H1 (cell line): Measurements from ENCODE around the gene CTNND2. TPM values are rescaled to one million over a fixed set of nuclear protein-coding genes. Genes with fewer than 3 reads are reported as not detected.

Experiments
- CTCF ChIA-PET: fragments of 300-600 bp; sonication (Branson Sonifier 250); formaldehyde crosslinking; loops from one replicate; lab custom pipeline; 2021; ENCODE audit not compliant: partially characterized antibody; lab: Charles Lee
- POLR2A ChIA-PET: fragments of 300-600 bp; sonication (Branson Sonifier 250); formaldehyde crosslinking; loops from one replicate; lab custom pipeline; 2021; ENCODE audit warnings: inconsistent platforms; ENCODE audit not compliant: partially characterized antibody; lab: Charles Lee
- DNase-seq, 2 experiments: peaks; one replicate each; pipeline versions ENCODE4 v3.0.0 to v3.0.0-alpha.2; 2010 to 2022; ENCODE audit warnings: low spot score in 2 of 2, low read depth in 1 of 2, mixed read lengths in 1 of 2
- FAIRE-seq: peaks from 2 replicates; lab custom pipeline; 2011; peaks lifted over from hg19 to GRCh38; lab: Jason Lieb, UNC
- H2AFZ ChIP-seq: 2 replicates; pipeline ENCODE4 v1.8.1; 2012; ENCODE audit warnings: low read length, inconsistent platforms
- H2AK5ac ChIP-seq: 2 replicates; pipeline ENCODE4 v1.6.1; 2013; ENCODE audit warnings: low read depth, low read length
- H2BK120ac ChIP-seq: replicated peaks from 2 replicates; pipeline ENCODE3; 2013; ENCODE audit warnings: low read depth, low read length, inconsistent platforms
- H2BK12ac ChIP-seq: 2 replicates; pipeline ENCODE4 v1.6.1; 2013; ENCODE audit warnings: low read depth, low read length
- H2BK15ac ChIP-seq: 2 replicates; pipeline ENCODE4 v1.6.1; 2013; ENCODE audit warnings: low read length
- H2BK20ac ChIP-seq: 2 replicates; pipeline ENCODE4 v1.6.1; 2013; ENCODE audit warnings: low read length
- H2BK5ac ChIP-seq: 2 replicates; pipeline ENCODE4 v1.6.1; 2013; ENCODE audit warnings: low read depth, low read length
- H3K14ac ChIP-seq: 2 replicates; pipeline ENCODE4 v1.6.1; 2013; ENCODE audit warnings: inconsistent platforms; ENCODE audit not compliant: insufficient read length
- H3K18ac ChIP-seq: 2 replicates; pipeline ENCODE4 v1.6.1; 2013; ENCODE audit warnings: low read length; ENCODE audit errors: extremely low read depth
- H3K23ac ChIP-seq: 2 replicates; pipeline ENCODE4 v1.6.1; 2013; ENCODE audit warnings: inconsistent platforms; ENCODE audit not compliant: insufficient read length
- H3K23me2 ChIP-seq: 2 replicates; pipeline ENCODE4 v1.6.1; 2013; ENCODE audit warnings: low read depth, low read length
- H3K27ac ChIP-seq: 2 replicates; pipeline ENCODE4 v1.6.1; 2011; ENCODE audit warnings: low read depth, low read length, inconsistent platforms
- H3K27me3 ChIP-seq, 4 experiments: replicated peaks in 1 of 4; 1 replicate in 1 of 4; 2 replicates in 3 of 4; pipeline versions ENCODE4 v1.6.1 to v1.8.1; 2011 to 2013; ENCODE audit warnings: low read length in 3 of 4, mild to moderate bottlenecking in 3 of 4, inconsistent platforms in 2 of 4, mixed read lengths in 2 of 4, moderate library complexity in 1 of 4; ENCODE audit not compliant: control insufficient read depth in 3 of 4, insufficient read depth in 3 of 4; ENCODE audit errors: extremely low read depth in 1 of 4
- H3K36me3 ChIP-seq, 4 experiments: 2 replicates each; pipeline versions ENCODE4 v1.6.1 to v1.8.1; 2011 to 2013; ENCODE audit warnings: mild to moderate bottlenecking in 4 of 4, low read length in 3 of 4, moderate library complexity in 2 of 4, control low read depth in 1 of 4, inconsistent platforms in 1 of 4; ENCODE audit not compliant: insufficient read depth in 4 of 4, control insufficient read depth in 2 of 4
- H3K4ac ChIP-seq: replicated peaks from 2 replicates; pipeline ENCODE3; 2013; ENCODE audit warnings: low read length, low read depth, mixed read lengths, inconsistent platforms; ENCODE audit not compliant: insufficient read length
- H3K4me1 ChIP-seq, 4 experiments: replicated peaks in 1 of 4; 1 replicate in 1 of 4; 2 replicates in 3 of 4; pipeline versions ENCODE4 v1.6.1 to v1.8.1; 2011 to 2013; ENCODE audit warnings: low read length in 3 of 4, inconsistent platforms in 2 of 4, mixed read lengths in 1 of 4; ENCODE audit not compliant: insufficient read depth in 4 of 4, control insufficient read depth in 3 of 4
- H3K4me2 ChIP-seq, 2 experiments: 2 replicates each; pipeline versions ENCODE4 v1.6.1 to v1.8.1; 2011 to 2013; ENCODE audit warnings: low read depth in 2 of 2, low read length in 2 of 2, control low read depth in 1 of 2, inconsistent platforms in 1 of 2, mild to moderate bottlenecking in 1 of 2; ENCODE audit not compliant: insufficient read depth in 1 of 2
- H3K4me3 ChIP-seq, 4 experiments: fragments of 200-600, 300-600 bp in 1 of 4; sonication (generic), shearing (Covaris generic), sonication (Bioruptor Twin) in 1 of 4; 2 replicates each; pipeline versions ENCODE4 v1.5.1 to v1.8.1; 2011 to 2016; ENCODE audit warnings: low read length in 4 of 4, low read depth in 3 of 4, control low read depth in 2 of 4, inconsistent platforms in 2 of 4, mild to moderate bottlenecking in 2 of 4, mixed read lengths in 1 of 4, moderate library complexity in 1 of 4; ENCODE audit not compliant: insufficient read depth in 2 of 4; ENCODE audit errors: extremely low read depth in 1 of 4
- H3K56ac ChIP-seq: replicated peaks from 2 replicates; pipeline ENCODE3; 2013; ENCODE audit warnings: low read depth, mild to moderate bottlenecking, mixed read lengths, low read length, inconsistent platforms; ENCODE audit not compliant: insufficient read length
- H3K79me1 ChIP-seq: 2 replicates; pipeline ENCODE4 v1.6.1; 2013; ENCODE audit warnings: low read depth, low read length, control low read depth
- H3K79me2 ChIP-seq, 2 experiments: 2 replicates each; pipeline versions ENCODE4 v1.6.1 to v1.8.1; 2012 to 2013; ENCODE audit warnings: low read length in 2 of 2, mild to moderate bottlenecking in 2 of 2, inconsistent platforms in 1 of 2; ENCODE audit not compliant: insufficient read depth in 2 of 2, control insufficient read depth in 1 of 2
- H3K9ac ChIP-seq, 4 experiments: replicated peaks in 1 of 4; 1 replicate in 1 of 4; 2 replicates in 3 of 4; pipeline versions ENCODE4 v1.6.1 to v1.8.1; 2011 to 2013; ENCODE audit warnings: low read depth in 3 of 4, low read length in 3 of 4, control low read depth in 2 of 4, mild to moderate bottlenecking in 2 of 4, moderate library complexity in 2 of 4, inconsistent platforms in 1 of 4; ENCODE audit errors: extremely low read depth in 1 of 4
- H3K9me3 ChIP-seq, 2 experiments: 2 replicates each; pipeline versions ENCODE4 v1.6.1 to v1.8.1; 2012 to 2013; ENCODE audit warnings: mild to moderate bottlenecking in 2 of 2, moderate library complexity in 2 of 2, control low read depth in 1 of 2, inconsistent platforms in 1 of 2, low read depth in 1 of 2, low read length in 1 of 2, mixed read lengths in 1 of 2; ENCODE audit not compliant: insufficient read depth in 2 of 2
- H4K20me1 ChIP-seq, 2 experiments: replicated peaks in 1 of 2; 2 replicates each; pipeline versions ENCODE3 to v1.8.1; 2011 to 2013; ENCODE audit warnings: inconsistent platforms in 2 of 2, low read length in 2 of 2, mild to moderate bottlenecking in 1 of 2; ENCODE audit not compliant: insufficient read depth in 2 of 2, control insufficient read depth in 1 of 2
- H4K5ac ChIP-seq: 2 replicates; pipeline ENCODE4 v1.6.1; 2013; ENCODE audit warnings: low read length, low read depth, mixed read lengths, inconsistent platforms; ENCODE audit not compliant: insufficient read length
- H4K8ac ChIP-seq: 2 replicates; pipeline ENCODE4 v1.8.0; 2013; ENCODE audit warnings: mild to moderate bottlenecking, moderate library complexity, low read length, inconsistent platforms; ENCODE audit not compliant: insufficient read depth; ENCODE audit errors: extremely low read depth
- H4K91ac ChIP-seq: replicated peaks from 2 replicates; pipeline ENCODE3; 2013; ENCODE audit warnings: low read length, mixed read lengths, inconsistent platforms; ENCODE audit not compliant: insufficient read length
- CBX5 ChIP-seq: fragments of 300-800, 300-1000 bp; sonication (generic); IDR thresholded peaks from 2 replicates; pipeline ENCODE4 v1.7.1; 2016; ENCODE audit warnings: antibody characterized with exemption, low read length, low read depth
- CBX8 ChIP-seq: fragments of 300-800, 300-1000 bp; sonication (generic); IDR thresholded peaks from 2 replicates; pipeline ENCODE4 v1.7.1; 2016; ENCODE audit warnings: low read depth, low read length, borderline replicate concordance
- CREB1 ChIP-seq: IDR thresholded peaks from 2 replicates; pipeline ENCODE4 v1.6.1; 2012; ENCODE audit warnings: inconsistent platforms
- E2F6 ChIP-seq: IDR thresholded peaks from 2 replicates; pipeline ENCODE4 v1.6.1; 2012; ENCODE audit warnings: inconsistent platforms
- HDAC2 ChIP-seq, 2 experiments: fragments of 300-600 bp in 1 of 2; sonication (generic) in 1 of 2; IDR thresholded peaks; 2 replicates each; pipeline ENCODE4 v1.6.1; 2011 to 2012; ENCODE audit warnings: low read depth in 2 of 2, low read length in 2 of 2, mild to moderate bottlenecking in 2 of 2, moderate library complexity in 2 of 2, borderline replicate concordance in 1 of 2, inconsistent platforms in 1 of 2
- HDAC6 ChIP-seq: IDR thresholded peaks from one replicate; pipeline ENCODE4 v1.7.1; 2012; ENCODE audit warnings: low read depth, mild to moderate bottlenecking, inconsistent platforms, low read length, moderate library complexity
- POU5F1 ChIP-seq: IDR thresholded peaks from 2 replicates; pipeline ENCODE4 v1.6.1; 2011; ENCODE audit warnings: low read depth, mild to moderate bottlenecking, low read length, moderate library complexity
- RAD21 ChIP-seq, 2 experiments: IDR thresholded peaks in 1 of 2; conservative IDR thresholded peaks in 1 of 2; 2 replicates each; pipeline ENCODE4 v1.6.1; 2011; ENCODE audit warnings: low read depth in 2 of 2, low read length in 2 of 2, improper control_type of control experiment in 1 of 2, inconsistent platforms in 1 of 2, mild to moderate bottlenecking in 1 of 2, moderate library complexity in 1 of 2
- RNF2 ChIP-seq: fragments of 200-900, 300-1000 bp; sonication (generic); IDR thresholded peaks from 2 replicates; pipeline ENCODE4 v1.7.1; 2016; ENCODE audit warnings: borderline replicate concordance, low read depth, mild to moderate bottlenecking, antibody characterized with exemption, low read length; ENCODE audit not compliant: poor library complexity, severe bottlenecking; ENCODE audit errors: missing control alignments
- SP4 ChIP-seq: IDR thresholded peaks from 2 replicates; pipeline ENCODE4 v1.6.1; 2012; ENCODE audit warnings: low read length, inconsistent platforms
- USF2 ChIP-seq: IDR thresholded peaks from 2 replicates; pipeline ENCODE4 v1.6.1; 2011; ENCODE audit warnings: low read length, improper control_type of control experiment
- ZNF274 ChIP-seq: IDR thresholded peaks from 2 replicates; pipeline ENCODE4 v1.7.0; 2012; ENCODE audit warnings: low read length, borderline replicate concordance; ENCODE audit errors: extremely low read depth
- WGBS, 2 experiments: shearing (Covaris generic) in 1 of 2; methylation state at CpG; one replicate each; pipeline versions ENCODE4 v1.1.6 to v1.1.7; 2013 to 2015; ENCODE audit warnings: low lambda C conversion rate in 2 of 2, mixed read lengths in 2 of 2, inconsistent platforms in 1 of 2, low coverage in 1 of 2, missing lambda C conversion rate in 1 of 2; ENCODE audit not compliant: insufficient replicate concordance in 2 of 2, insufficient coverage in 1 of 2, insufficient read length in 1 of 2; ENCODE audit errors: extremely low coverage in 1 of 2, missing lambda C conversion rate in 1 of 2; 5-methylcytosine and 5-hydroxymethylcytosine counted together
- polyA plus RNA-seq, 7 experiments: library from polyadenylated mRNA; depleted of rRNA in 3 of 7; stranded (reverse) in 5 of 7; unstranded in 2 of 7; fragments of >200 nt in 5 of 7; fragments of 200-250 nt in 2 of 7; gene quantifications; 1 replicate in 5 of 7; 2 replicates in 1 of 7; 4 replicates in 1 of 7; pipeline versions ENCODE4 v1.2.1 to v1.2.3, GENCODE V29; 2011 to 2013; ENCODE audit warnings: missing spikeins in 2 of 7, mixed read lengths in 2 of 7
- total RNA-seq: library from RNA; stranded (reverse); fragmentation: NEBNext Ultra II Directional; extraction: Animal tissue kit (Norgen Biotek cat#: 25700); gene quantifications from 2 replicates; pipeline ENCODE4 v1.2.1, GENCODE V29; 2021

The CTNND2 gene
- total and polyA plus RNA-seq, 2 of the 8 experiments (the other 6 are each of a cell fraction or from before 2014, with no cell fraction given), result 7.4 to 14.2 TPM

- Histone ChIP-seq H2BK15ac (no peak overlapping the region), H3K4ac (no peak overlapping the region), H3K79me2 (no peaks in the 10 kb centered on the region), H2BK20ac (no peak overlapping the region), H2AK5ac (no peak overlapping the region), H3K4me2 (no peak overlapping the region), H3K4me1 (0 out of 7 replicates have a peak, but pooled peaks cover 0 to 2% (median 0%) of the 10 kb centered on the region in 4 experiments), H3K18ac (no peak overlapping the region), H3K79me1 (no peaks in the 10 kb centered on the region), H3K36me3 (no peaks in the 10 kb centered on the region; a peak in 1 of 8 replicates), H3K23ac (no peak overlapping the region), H3K56ac (no peak overlapping the region), H3K27ac (no peak overlapping the region), H3K23me2 (no peaks in the 10 kb centered on the region), H2AFZ (no peak overlapping the region), H3K14ac (no peak overlapping the region), H3K9ac (no peak overlapping the region), H2BK12ac (no peak overlapping the region), H3K9me3 (no peaks in the 10 kb centered on the region; a peak in 1 of 4 replicates), H3K4me3 (no peak overlapping the region), H4K91ac (no peak overlapping the region), H3K27me3 (no peaks in the 10 kb centered on the region), H4K5ac (no peak overlapping the region), H4K20me1 (no peaks in the 10 kb centered on the region), H4K8ac (no peak overlapping the region), H2BK120ac (no peak overlapping the region), H2BK5ac (no peak overlapping the region)
- DNase-seq, result no peak
- WGBS, 2 experiments, result 88% methylated on average over 1 of the region's 2 CpGs; no CpG with 5 or more reads in 1 of the 2 experiments
- POLR2A ChIA-PET, result no interaction called here
- no peak for FAIRE-seq
- CTCF ChIA-PET, result no interaction called here
- no peak for TF ChIP-seq CBX5
- TF ChIP-seq CREB1, result no peak
- TF ChIP-seq POU5F1, result no peak
- TF ChIP-seq RNF2, result no peak
- TF ChIP-seq HDAC2 (IDR thresholded peaks at IDR 0.05; ENCODE audit: borderline replicate concordance in 1 of 2, low read depth in 2 of 2, low read length in 2 of 2), result no peak
- TF ChIP-seq E2F6, result no peak
- no peak for TF ChIP-seq ZNF274
- TF ChIP-seq CBX8, result no peak
- no peak for TF ChIP-seq SP4
- TF ChIP-seq HDAC6, result no peak
- no peak for TF ChIP-seq USF2
- TF ChIP-seq RAD21 (IDR thresholded peaks at IDR 0.05 in 1 of 2, conservative IDR thresholded peaks at IDR 0.05 in 1 of 2; ENCODE audit: low read depth in 2 of 2, low read length in 2 of 2), result no peak
These were observed 229.1 kb downstream of the CTNND2 start for GRCh38 chr5:11675184-11675583.
